GM12878 (cell line): Measurements from ENCODE around the gene HDAC2.

Source experiments
- NRF1 ChIP-seq: conservative IDR thresholded peaks from 2 replicates; pipeline ENCODE4 v1.6.1; 2011; ENCODE audit warnings: mild to moderate bottlenecking, low read depth, low read length, improper control_type of control experiment
- POLR2AphosphoS5 ChIP-seq: IDR thresholded peaks from 2 replicates; pipeline ENCODE4 v1.6.1; 2011; ENCODE audit warnings: mild to moderate bottlenecking, low read length, inconsistent platforms
- SP1 ChIP-seq: IDR thresholded peaks from one replicate; pipeline ENCODE4 v1.6.1; 2011; ENCODE audit warnings: low read depth, low read length
- TF ChIP-seq, protein P1 (sequence below): IDR thresholded peaks from 2 replicates; pipeline ENCODE4 v1.6.1; 2012; ENCODE audit warnings: mild to moderate bottlenecking, low read depth, low read length
- TF ChIP-seq, protein P2 (sequence below): fragments of 150-350 bp; IDR thresholded peaks from 2 replicates; pipeline ENCODE4 v1.6.1; 2016; ENCODE audit warnings: low read depth, low read length

DNA sequence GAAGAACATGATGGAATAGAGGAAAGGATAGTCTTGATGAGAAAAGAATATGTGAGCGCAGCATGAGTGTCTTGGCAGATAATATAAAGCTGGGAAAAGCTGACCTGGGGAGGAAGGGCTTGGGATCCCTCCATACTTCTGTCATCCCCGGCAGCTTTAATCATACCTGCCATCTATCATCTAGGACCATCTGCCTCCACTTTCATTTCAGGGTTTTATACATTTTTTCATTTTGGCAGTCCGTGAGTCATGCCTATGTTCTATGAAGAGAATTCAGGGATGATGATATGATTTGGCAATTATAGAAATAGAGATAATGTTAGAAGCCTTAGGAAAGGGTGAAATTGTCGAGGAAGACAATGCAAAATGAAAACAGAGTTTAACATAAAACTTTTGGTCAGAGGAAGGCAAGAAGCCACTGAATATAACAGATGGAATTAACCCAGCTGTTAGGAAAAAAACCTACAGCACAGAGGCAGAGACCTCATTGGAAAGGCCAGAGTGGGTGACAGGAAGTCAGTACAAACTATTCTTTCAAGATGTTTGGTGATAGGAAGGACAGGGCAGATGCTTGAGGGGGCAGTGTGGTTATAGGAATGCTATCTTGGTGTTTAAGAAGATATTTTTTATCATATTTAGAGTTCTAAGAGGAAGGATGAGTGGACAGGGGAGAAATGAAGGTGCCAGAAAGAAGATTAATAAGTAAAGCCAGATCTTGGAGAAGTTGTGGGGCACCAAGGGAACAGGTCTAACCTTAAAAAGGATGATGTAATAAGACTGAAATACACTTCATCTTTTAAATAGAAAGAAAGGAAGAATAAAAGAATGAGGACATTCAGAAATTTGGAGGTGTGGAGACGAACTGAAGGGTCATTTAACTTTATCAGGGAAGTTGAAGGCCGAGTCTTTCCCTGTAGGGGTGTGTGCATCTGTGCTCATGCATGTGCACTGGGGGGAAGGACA is 76.0 kb downstream of the HDAC2 start:
- TF ChIP-seq POLR2AphosphoS5 (no peak), NRF1 (no peak), SP1 (no peak)
- TF ChIP-seq, protein P1, sequence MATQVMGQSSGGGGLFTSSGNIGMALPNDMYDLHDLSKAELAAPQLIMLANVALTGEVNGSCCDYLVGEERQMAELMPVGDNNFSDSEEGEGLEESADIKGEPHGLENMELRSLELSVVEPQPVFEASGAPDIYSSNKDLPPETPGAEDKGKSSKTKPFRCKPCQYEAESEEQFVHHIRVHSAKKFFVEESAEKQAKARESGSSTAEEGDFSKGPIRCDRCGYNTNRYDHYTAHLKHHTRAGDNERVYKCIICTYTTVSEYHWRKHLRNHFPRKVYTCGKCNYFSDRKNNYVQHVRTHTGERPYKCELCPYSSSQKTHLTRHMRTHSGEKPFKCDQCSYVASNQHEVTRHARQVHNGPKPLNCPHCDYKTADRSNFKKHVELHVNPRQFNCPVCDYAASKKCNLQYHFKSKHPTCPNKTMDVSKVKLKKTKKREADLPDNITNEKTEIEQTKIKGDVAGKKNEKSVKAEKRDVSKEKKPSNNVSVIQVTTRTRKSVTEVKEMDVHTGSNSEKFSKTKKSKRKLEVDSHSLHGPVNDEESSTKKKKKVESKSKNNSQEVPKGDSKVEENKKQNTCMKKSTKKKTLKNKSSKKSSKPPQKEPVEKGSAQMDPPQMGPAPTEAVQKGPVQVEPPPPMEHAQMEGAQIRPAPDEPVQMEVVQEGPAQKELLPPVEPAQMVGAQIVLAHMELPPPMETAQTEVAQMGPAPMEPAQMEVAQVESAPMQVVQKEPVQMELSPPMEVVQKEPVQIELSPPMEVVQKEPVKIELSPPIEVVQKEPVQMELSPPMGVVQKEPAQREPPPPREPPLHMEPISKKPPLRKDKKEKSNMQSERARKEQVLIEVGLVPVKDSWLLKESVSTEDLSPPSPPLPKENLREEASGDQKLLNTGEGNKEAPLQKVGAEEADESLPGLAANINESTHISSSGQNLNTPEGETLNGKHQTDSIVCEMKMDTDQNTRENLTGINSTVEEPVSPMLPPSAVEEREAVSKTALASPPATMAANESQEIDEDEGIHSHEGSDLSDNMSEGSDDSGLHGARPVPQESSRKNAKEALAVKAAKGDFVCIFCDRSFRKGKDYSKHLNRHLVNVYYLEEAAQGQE = no peak
- TF ChIP-seq, protein P2, sequence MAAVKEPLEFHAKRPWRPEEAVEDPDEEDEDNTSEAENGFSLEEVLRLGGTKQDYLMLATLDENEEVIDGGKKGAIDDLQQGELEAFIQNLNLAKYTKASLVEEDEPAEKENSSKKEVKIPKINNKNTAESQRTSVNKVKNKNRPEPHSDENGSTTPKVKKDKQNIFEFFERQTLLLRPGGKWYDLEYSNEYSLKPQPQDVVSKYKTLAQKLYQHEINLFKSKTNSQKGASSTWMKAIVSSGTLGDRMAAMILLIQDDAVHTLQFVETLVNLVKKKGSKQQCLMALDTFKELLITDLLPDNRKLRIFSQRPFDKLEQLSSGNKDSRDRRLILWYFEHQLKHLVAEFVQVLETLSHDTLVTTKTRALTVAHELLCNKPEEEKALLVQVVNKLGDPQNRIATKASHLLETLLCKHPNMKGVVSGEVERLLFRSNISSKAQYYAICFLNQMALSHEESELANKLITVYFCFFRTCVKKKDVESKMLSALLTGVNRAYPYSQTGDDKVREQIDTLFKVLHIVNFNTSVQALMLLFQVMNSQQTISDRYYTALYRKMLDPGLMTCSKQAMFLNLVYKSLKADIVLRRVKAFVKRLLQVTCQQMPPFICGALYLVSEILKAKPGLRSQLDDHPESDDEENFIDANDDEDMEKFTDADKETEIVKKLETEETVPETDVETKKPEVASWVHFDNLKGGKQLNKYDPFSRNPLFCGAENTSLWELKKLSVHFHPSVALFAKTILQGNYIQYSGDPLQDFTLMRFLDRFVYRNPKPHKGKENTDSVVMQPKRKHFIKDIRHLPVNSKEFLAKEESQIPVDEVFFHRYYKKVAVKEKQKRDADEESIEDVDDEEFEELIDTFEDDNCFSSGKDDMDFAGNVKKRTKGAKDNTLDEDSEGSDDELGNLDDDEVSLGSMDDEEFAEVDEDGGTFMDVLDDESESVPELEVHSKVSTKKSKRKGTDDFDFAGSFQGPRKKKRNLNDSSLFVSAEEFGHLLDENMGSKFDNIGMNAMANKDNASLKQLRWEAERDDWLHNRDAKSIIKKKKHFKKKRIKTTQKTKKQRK = no peak
